HG02973 (cell line): ENCODE data around the gene SMPX.

Experiments used
- ATAC-seq: cut with Tn5 transposase; IDR thresholded peaks from one replicate; pipeline ENCODE4 v1.9.1; 2021; ENCODE audit warnings: moderate library complexity; ENCODE audit not compliant: unreplicated experiment

Gene SMPX

DNA sequence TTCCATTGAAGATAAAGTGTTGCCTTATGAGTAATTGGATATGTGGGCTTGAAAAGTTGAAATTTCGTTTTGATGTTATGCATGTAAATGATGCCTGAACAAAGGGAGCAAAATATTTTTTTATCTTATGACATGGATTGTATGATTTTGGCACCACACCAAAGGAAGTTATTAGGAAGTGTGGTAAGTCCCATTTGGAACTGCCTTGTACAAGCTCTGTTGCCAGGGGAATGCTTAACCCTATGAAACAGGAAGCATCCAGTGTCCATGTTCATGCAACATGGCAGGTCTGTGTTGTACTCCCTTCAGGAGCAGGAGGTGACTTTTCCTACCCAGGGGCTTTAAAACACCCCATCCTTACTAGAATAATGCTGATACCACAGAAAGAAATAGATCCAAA, 13.2 kb downstream of the SMPX start:
- ATAC-seq: no peak

DNA sequence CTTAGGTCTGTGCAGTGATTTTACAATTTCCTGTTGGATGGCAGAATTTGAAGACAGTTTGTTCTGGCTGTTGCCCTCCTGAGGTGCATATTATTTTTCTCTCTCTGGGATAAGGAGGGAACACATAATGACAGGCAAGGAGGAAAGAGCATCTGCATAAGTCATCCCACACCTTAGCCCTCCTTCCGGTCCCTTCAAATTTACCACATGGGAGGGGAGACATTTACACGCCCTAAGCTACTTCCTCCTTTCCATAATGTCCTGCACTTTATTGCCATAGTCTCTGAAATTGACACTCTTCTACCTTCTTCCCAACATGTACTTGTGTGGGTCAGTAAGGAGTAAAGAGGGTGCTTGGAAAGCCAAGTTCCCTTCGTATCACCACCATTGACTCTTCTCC, 13.9 kb downstream of the SMPX start:
- no peak for ATAC-seq

DNA sequence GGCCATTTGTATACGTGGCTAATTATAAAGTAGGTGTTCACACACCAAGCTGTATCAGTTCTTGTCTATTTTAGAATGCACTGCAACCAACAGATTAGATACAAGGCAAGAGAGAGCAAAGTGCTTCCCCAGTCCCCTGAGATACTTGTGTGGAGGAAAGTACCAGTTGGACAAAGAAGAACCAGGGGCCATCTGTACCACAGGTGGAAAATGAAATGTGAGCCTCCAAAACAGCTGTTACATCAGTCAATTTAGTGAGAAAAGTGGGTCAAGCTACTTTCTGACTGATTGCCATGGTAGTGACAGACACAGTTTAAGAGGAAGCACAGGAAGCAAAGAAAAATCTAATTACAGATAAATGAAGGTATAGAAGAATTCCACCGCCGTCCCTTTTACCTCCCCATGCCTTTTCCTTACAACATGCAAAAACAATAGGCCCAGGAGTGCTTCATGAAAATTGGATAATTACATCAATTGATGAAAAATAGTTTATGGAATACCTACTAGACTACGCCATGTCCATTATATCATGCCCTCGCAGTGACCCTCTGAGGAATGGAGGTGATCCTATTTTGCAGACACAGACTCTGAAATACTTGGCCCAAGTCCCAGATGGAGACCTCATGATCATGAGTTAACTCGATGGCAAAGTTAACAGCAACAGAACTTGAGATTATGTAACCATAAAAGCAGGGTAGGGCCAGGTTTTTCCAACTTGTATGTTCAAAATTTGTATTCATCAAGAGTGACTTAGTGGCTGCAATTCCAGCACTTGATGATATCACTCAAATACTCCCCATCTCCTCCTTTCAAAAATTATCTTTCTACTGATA, 15.8 kb downstream of the SMPX start:
- no peak for ATAC-seq

DNA sequence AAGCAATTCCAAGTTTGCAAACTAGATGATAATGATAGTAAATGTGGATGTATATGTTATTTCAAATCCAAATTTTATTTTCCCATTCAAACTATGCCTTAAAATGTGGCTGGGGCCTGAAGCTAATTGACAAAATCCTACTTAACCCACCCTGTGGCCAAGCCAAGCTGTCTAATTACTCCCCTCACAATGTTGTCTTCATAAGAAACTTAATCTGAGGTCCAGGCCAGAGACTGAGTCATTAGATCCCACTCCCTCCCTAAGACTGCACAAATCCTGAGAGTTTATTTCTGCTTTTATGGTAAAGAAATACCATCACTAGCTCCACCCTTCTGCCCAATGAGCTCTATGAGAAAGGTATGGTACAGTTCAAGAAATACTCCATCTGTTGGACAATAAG, 16.6 kb downstream of the SMPX start:
- ATAC-seq: no peak

DNA sequence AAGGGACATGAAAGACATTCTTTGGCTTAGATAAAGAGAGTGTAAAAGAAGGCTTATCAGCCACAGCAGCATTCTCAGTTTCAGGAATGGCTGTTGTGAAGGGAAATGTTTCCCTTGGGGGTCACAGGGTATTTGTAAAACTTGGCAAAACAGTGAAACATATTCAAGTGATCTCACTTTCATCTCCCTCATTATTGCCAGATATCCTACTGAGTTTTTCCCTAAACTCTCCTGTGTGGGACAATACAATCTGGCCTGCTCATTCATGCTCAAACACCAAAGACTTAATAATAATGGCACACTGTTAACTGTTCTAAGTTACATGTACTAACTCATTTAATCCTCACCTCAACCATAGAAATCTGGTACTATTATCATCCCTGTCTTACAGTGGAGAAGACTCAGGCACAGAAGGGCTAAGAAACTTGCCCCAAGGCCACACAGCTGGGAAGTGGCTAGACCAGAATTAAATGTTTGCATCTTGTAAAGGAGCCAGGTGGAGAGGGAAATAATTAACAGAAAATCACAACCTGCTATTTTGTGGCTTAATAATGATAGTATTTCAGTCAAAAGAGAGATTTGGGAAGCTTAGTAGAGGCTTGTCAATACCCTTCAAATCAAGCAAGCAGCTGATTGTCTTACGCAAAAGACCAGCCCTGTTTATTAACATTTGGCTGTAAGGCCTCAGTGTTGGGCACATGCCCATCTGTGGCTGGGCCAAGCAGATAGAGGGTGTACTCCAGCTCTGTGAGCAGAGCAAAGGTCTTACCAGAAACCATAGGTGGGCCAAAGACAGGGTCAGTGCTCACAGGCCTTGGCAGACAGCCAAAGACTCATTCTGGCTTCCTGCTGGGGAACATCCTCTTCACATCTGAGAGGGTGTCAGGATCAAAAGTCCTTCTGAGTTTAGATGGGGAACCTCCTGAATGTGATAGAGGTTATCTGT, 17.3 kb downstream of the SMPX start:
- ATAC-seq: no peak

DNA sequence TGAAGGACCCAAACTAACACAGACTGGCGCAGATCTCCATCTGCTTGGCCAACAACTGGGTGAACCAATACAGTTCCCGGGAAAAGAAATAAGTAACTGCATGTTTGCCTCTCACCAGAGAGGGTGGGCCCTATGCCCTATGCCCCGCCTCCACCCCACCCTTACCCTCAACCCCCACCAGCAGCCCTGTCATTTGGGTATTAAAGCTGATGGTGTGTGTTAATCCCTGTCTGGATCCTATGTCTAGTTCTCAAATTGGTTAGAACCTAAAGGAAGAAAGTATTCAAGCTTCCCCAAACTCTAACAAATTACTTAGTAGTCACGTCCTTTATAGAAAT, 19.0 kb downstream of the SMPX start:
- no peak for ATAC-seq

DNA sequence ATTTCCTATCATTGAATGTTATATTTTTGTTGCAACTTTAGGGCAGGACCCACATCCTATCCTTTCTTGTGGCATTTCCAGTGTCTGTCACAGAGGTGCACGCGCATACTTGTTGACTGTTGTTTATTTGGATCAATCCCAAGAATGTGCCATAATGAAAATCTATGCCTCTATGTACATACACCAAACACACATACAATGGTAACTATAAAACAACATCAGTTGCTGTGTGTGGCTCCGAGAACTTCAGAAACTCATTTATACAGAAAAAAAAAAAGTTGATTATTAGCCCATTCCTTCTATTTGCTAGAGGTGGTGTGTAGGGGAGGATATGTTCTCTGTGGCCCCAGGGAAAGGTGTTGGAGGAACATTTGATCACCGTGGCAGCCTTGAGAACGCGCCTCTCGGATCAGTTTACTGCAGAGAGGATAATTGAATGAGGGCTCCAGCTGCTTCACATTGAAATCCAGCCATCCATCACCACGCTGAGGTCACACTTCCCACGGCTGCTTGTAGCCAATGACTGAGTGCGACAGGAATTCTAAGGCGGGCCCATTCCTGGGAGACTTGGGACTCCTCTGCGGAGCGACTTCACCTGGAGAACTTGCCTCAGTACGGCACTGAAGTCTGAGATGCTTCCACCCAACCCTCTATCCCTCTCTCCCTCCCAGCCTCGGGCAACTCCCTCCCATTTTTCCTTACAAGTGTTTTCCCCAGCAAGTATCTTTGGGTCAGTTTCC, 19.5 kb downstream of the SMPX start:
- no peak for ATAC-seq

DNA sequence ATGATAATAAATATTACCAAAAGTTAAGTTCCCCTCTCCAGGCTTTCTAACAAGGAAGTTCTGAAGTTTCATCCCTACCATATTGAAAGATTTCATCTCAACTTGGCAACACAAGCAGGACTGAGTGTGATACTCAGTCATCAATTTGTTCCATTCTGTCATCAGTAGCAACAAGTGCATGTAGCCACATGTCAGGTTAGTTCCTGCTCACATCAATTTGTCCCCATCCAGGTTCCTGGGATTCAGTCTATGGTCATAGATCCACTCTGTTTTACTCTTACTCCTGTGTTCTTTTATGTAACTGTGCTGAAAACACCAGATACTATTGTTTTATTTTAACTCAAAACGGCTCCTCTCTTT, 22.2 kb downstream of the SMPX start:
- ATAC-seq: no peak

DNA sequence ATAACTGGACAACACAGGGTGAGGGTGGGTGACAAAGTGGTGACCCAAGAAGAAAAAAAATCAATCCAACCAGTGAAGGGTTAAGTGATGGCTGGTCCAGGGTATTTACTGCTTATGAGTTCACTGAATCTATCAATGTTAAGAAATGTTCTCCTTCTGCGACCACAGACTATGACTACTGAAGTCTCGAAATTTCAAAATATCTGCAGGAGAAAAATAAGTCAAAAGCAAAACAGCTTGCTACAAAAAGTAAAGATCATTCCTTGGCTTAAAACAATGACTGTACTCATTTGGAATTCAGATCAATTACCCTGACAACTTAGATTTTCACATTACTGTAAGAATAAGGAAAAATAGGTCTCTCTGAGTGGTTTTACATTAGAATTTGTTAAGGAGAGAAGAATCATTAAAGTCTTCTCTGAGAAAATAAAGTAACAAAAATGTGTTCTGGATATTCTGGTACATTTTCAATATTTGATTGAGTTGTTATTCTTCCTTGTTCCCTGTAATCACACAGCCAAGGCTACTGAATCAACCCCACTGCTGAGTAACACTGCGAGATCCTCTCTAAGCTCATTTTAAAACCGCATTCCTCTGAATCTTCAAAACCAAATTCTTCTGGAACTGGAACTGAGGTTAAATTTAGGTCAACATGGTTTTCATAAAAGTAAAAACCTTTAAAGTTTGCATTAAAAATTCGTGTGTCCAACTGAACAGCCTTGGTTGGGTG, 22.7 kb downstream of the SMPX start:
- no peak for ATAC-seq

DNA sequence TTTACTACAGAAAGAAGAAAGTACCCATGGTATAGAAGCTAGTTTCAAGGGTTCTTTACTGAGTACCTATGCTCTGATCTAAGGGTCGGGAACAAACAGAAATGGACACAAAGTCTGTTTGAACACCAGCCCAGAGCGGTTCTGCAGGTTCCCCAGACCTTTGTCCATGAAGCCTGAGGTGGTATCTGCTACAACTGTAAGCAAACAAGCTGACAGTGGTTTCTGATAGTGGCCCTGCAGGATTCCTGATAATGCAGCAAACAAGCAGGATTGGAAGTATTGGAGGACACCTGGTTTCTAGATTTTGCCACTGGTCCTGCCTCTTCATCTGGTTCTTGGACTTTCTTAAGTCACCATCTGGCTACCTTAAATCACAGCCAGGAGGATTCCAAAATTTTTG, 23.7 kb downstream of the SMPX start:
- ATAC-seq: no peak

DNA sequence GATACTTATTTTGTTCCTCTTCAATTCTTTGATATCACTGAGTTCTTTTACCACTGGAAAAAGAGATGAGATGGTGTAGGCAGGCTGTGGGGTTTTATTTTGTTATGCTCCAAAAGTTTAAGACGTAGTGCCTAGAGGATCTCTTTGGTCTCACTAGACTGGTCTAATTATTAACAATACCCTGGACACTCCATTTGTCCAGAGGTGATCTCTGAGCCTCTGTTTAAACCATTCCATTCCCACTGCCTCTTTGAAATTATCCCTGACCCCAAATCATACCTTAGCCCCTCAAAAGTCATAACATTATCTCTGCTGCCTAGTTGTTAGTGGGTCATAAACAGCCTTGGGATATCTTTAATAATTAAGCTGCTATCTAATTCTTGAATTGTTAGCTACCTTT, 24.2 kb downstream of the SMPX start:
- ATAC-seq: no peak

DNA sequence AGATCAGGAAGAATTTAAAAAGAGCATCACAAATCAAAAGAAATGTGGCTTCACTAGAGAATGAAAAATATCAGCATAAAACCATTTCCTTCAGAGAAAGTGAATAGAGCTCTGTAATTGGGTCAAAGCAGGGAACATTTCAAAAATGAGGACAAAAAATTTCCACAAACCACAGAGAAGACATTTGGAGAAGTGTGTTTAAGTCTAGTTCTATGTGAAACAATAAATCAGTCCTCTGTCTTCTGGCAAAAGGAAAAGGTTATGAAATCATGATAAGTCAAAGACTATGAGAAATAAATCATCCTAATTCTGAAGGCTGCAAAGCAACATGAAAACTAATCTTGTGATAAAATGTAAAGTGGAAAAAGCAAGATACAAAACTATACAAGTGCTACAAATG, 27.9 kb downstream of the SMPX start:
- ATAC-seq: no peak

DNA sequence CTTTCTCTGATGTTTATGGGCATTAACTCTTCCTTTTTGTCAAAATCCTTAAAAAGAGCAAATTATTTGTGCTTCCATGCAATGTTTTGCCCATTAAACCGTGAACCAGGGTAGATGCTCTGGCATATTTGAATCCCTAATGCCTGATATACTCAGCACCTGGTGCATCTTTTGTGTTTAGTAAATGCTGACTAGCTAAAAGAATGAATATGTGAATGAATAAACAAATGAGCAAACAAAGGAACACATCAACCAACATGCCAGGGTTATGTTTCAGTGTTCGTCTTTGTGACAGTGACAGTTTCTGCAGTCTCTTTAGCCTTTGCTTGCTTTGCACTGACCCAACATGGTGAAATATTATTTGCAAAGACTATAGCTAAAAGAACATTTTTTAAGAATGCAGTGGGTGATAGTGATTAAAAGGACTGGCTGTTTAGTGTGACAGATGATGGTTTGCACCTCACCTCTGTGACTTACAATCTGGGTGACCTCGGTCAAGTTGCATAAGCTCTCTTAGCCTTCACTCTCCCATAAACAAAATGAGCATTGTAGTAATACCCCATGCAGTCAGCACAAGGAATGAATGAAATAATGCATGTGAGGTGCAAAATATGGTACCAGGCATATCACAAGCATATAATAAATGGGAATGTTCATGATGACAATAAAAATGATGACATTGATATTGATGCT, 29.5 kb downstream of the SMPX start:
- ATAC-seq: no peak

DNA sequence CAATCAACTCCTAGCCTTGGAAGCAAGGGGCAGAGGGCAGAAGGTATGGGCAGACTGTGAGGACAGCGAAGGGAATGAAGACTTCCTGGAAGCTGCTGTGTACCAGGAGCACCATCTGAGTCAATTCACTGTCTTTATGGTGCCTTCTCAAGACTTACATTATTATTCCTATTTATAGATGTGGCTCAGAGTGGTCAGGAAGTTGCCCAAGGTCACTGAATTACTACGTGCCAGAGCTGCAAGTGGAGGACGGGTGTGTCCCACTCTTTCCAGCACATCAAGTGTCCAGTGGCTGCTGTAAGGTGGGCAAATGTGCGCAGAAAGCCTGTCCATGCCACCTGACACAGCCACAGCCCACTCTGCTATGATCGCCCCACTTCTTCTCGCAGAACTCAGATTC, 32.0 kb downstream of the SMPX start:
- no peak for ATAC-seq

DNA sequence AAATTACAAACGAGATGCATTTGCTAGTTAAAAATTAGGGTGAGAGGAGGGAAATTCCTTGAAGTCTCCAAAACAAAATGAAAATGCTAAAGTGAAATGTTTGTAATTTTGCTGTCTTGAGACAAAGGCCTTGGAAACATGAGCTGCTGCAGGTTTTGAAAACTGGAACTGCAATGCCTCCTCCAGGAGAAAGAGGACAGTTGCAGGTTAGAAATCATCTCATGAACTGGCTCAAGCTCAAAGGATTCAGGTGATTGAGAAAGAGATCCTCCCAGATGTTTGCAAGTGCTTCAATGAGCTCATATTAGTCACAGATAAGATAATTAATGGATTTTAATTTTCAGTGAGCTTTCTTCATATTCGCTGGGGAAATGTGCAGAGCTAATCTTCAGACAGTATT, 32.4 kb downstream of the SMPX start:
- no peak for ATAC-seq

DNA sequence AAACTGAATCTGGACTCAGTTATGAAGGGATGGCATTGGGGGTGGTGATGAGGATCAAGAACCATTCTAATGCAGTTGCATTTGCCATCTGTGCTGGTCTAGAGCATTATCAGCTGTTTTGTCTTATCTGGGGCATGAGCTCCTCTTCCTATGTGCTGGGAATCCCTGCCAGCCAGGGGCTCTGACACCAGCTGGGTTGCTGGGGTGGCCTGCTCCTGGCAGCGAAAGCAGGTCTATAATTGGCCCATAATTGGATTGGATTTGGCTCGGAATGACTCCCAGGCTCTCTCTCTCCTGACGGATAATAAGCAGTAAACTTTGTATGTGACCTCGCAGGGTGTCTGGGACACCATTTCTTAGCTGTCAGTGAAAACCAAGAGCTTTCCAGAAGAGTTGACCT, 34.1 kb downstream of the SMPX start:
- no peak for ATAC-seq

DNA sequence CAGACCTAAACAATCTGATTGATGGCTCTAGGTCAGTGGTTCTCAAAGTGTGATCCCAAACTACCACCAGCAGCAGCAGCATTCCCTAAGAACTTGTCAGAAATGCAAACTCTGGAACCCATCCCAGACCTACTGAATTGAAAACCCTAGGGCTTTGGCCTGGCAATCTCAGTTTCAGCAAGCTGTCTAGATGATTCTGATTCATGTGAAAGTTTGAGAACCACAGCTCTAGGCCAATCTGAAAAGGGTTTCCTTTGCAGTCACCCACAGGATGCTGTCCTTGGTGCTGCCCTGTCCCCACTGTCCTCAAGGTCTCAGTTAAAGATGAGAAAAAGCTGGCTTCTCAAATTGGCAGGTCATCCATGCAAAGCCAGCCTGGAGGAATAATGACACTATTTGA, 34.8 kb downstream of the SMPX start:
- ATAC-seq: no peak

DNA sequence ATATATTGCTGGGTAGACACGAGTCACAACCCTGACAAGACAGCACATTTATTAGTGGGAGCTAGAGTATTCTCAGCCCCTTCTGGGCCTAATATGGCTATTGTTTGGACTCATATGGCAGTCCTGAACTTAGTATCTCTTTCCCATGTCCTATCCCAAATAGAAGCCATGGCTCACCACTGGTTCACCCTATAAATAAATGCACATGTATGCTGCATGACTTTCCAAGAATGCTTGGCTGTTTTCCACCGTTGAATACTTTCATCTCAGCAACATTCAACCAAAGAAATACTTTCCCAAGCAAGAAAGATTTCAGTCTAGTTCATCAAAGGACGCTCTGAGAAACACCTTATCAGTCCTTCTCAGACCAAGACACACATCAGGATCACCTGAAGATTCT, 36.7 kb downstream of the SMPX start:
- no peak for ATAC-seq

DNA sequence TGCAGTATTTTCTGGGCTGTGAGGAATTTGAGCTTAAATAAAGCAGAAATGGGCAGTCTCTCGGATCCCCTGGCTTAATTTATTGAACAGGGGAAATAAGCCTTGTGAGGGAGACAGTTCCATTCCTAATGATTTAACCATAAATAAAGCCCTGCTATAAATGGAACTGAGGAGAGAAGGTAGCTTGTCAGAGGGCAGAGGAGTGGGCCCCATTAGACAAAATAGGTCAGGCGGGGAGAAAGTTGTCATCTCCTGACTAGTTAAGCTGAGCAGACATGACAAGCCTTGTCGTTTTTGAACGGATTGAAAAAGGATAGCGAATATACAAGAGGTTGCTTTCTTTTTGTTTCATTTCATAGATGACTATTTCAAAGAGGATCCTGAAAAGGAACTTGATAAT, 39.3 kb downstream of the SMPX start:
- no peak for ATAC-seq

DNA sequence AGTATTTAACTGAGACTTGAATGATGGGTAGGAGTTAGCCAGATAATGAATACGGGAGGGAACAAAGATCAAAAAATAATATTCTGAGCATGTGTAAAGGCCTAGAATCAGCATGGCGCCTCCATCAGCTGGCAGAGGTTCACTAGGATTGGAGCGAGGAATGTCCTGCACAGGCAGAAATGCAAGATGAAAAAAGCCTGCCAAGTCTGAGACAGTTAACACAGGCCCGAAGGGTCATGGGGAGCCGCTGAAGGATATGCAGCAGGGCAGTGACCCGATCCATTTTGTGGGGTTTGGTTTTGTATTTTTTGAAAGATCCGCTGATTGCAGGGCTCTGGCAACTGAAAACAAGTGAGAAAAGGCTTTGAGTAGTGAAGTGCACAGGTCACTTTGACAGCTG, 40.1 kb downstream of the SMPX start:
- no peak for ATAC-seq
